Panc1 (cell line): ENCODE data around the gene P2RX2. TPM values are rescaled to one million over a fixed set of nuclear protein-coding genes. Genes with fewer than 3 reads are reported as not detected.

Experiments used
- ATAC-seq: fragments of 200-7000 bp; cut with Tn5 transposase; 2 replicates; pipeline ENCODE4 v1.9.1; 2020; ENCODE audit warnings: mild to moderate bottlenecking, moderate library complexity
- BruUV-seq: library from RNA; stranded (reverse); fragments of 400-500 nt; replicated peaks from 2 replicates; lab custom pipeline; 2021; lab: Mats Ljungman, UMichigan
- CTCF ChIA-PET: fragments of 300-600 bp; sonication (Branson Sonifier 250); formaldehyde crosslinking; loops from one replicate; lab custom pipeline; 2022; ENCODE audit warnings: antibody characterized with exemption; lab: Charles Lee
- POLR2A ChIA-PET: fragments of 300-600 bp; sonication (Branson Sonifier 250); formaldehyde crosslinking; loops from one replicate; lab custom pipeline; 2022; ENCODE audit warnings: antibody characterized with exemption; lab: Charles Lee
- DNase-seq: peaks from one replicate; pipeline ENCODE4 v3.0.0-alpha.2; 2010; ENCODE audit warnings: low read depth, low spot score
- H3K27ac ChIP-seq: 2 replicates; pipeline ENCODE4 v1.5.1; 2011; ENCODE audit warnings: mild to moderate bottlenecking, low read length, inconsistent platforms
- H3K27me3 ChIP-seq: fragments of 200-500 bp; sonication (Bioruptor generic); 2 replicates; pipeline ENCODE4 v1.6.0; 2014; ENCODE audit warnings: low read length, inconsistent platforms; ENCODE audit not compliant: control insufficient read depth, insufficient read depth
- H3K36me3 ChIP-seq: fragments of 200-500 bp; sonication (Bioruptor generic); 2 replicates; pipeline ENCODE4 v1.5.1; 2014; ENCODE audit warnings: inconsistent platforms, mild to moderate bottlenecking, low read length, moderate library complexity; ENCODE audit not compliant: control insufficient read depth, insufficient read depth
- H3K4me1 ChIP-seq: 2 replicates; pipeline ENCODE4 v1.5.1; 2011; ENCODE audit warnings: inconsistent platforms, mild to moderate bottlenecking, low read length, moderate library complexity; ENCODE audit not compliant: control insufficient read depth, insufficient read depth
- H3K4me3 ChIP-seq, 2 experiments: 2 replicates each; pipeline ENCODE4 v1.5.1; 2011 to 2012; ENCODE audit warnings: low read depth in 2 of 2, low read length in 2 of 2, mild to moderate bottlenecking in 2 of 2, inconsistent platforms in 1 of 2, moderate library complexity in 1 of 2
- H3K9me3 ChIP-seq: fragments of 200-500 bp; sonication (Bioruptor generic); 2 replicates; pipeline ENCODE4 v1.5.1; 2014; ENCODE audit warnings: low read depth, mild to moderate bottlenecking, inconsistent platforms, low read length, moderate library complexity; ENCODE audit not compliant: control insufficient read depth, insufficient read depth
- CTCF ChIP-seq: fragments of 450-650 bp; IDR thresholded peaks from 2 replicates; pipeline ENCODE4 v1.5.1; 2017; ENCODE audit warnings: mild to moderate bottlenecking
- POLR2AphosphoS5 ChIP-seq: IDR thresholded peaks from 2 replicates; pipeline ENCODE4 v1.6.1; 2012; ENCODE audit warnings: mild to moderate bottlenecking, low read depth, low read length, moderate library complexity
- REST ChIP-seq, 2 experiments: IDR thresholded peaks; 2 replicates each; pipeline ENCODE4 v1.6.1; 2011 to 2012; ENCODE audit warnings: low read depth in 2 of 2, control low read depth in 1 of 2, low read length in 1 of 2, mild to moderate bottlenecking in 1 of 2, moderate library complexity in 1 of 2; ENCODE audit not compliant: insufficient read depth in 1 of 2
- SIN3A ChIP-seq: IDR thresholded peaks from 2 replicates; pipeline ENCODE4 v1.6.1; 2012; ENCODE audit warnings: low read depth, mild to moderate bottlenecking, low read length, moderate library complexity, borderline replicate concordance; ENCODE audit not compliant: insufficient read depth
- TCF7L2 ChIP-seq: IDR thresholded peaks from 2 replicates; pipeline ENCODE4 v1.6.1; 2011; ENCODE audit warnings: mild to moderate bottlenecking, low read depth, low read length, inconsistent platforms
- in situ Hi-C: cut with HindIII; loops from 2 replicates; pipeline ENCODE4 v1.10.0; 2016; ENCODE audit warnings: low sequenced_read_pairs, low pct_unique_long_range_greater_than_20kb
- intact Hi-C: fragments of 100-400 bp; cut with micrococcal nuclease; formaldehyde crosslinking; loops from one replicate; pipeline ENCODE4 v1.10.0; 2022; ENCODE audit not compliant: unreplicated experiment
- total RNA-seq: library from RNA; stranded (reverse); gene quantifications from one replicate; pipeline ENCODE4 v1.2.1, GENCODE V29; 2021; ENCODE audit not compliant: unreplicated experiment

The P2RX2 gene
- total RNA-seq, 1 experiment from 2014 or later = 1.2 TPM

- CTCF ChIA-PET = no interaction called here
- BruUV-seq = no TSS peak
- no peaks in the 10 kb centered on the region for H3K36me3 ChIP-seq
- TF ChIP-seq REST (IDR thresholded peaks at IDR 0.05; ENCODE audit: insufficient read depth in 1 of 2, low read depth in 2 of 2, low read length in 1 of 2) = no peak
- no peak for TF ChIP-seq TCF7L2
- TF ChIP-seq CTCF = no peak
- TF ChIP-seq SIN3A = no peak
- TF ChIP-seq POLR2AphosphoS5 = no peak
- intact Hi-C loops (no loop called here), in situ Hi-C loops (no loop called here)
- DNase-seq (no peak), ATAC-seq (no peak)
- H3K4me3 ChIP-seq = no peak overlapping the region
- H3K4me1 ChIP-seq = peaks cover 15% of the 10 kb centered on the region
- H3K27ac ChIP-seq = no peak overlapping the region; the same call in 1 of the 2 replicates
- no peaks in the 10 kb centered on the region for H3K9me3 ChIP-seq
- POLR2A ChIA-PET = interaction anchor here (0.6 kb wide), 1 partner anchor 11 kb away, joined by 3 read pairs; no protein-coding TSS in a partner anchor
- no peaks in the 10 kb centered on the region for H3K27me3 ChIP-seq
Observed at GRCh38 chr12:132602572-132603239, 15.9 kb upstream of the P2RX2 start.

- CTCF ChIA-PET = no interaction called here
- in situ Hi-C loops = no loop called here
- no peak for TF ChIP-seq TCF7L2
- TF ChIP-seq CTCF = no peak
- no peak for TF ChIP-seq POLR2AphosphoS5
- TF ChIP-seq REST (IDR thresholded peaks at IDR 0.05; ENCODE audit: insufficient read depth in 1 of 2, low read depth in 2 of 2, low read length in 1 of 2) = no peak
- no peak for TF ChIP-seq SIN3A
- Histone ChIP-seq H3K27me3 (no peaks in the 10 kb centered on the region), H3K36me3 (no peaks in the 10 kb centered on the region), H3K27ac (no peak overlapping the region), H3K4me3 (no peak overlapping the region), H3K4me1 (peaks cover 23% of the 10 kb centered on the region), H3K9me3 (no peaks in the 10 kb centered on the region)
- POLR2A ChIA-PET = interaction anchor here (0.6 kb wide), 1 partner anchor 10 kb away, joined by 3 read pairs; no protein-coding TSS in a partner anchor
- no peak for DNase-seq
- no peak for ATAC-seq
- no TSS peak for BruUV-seq
- intact Hi-C loops = no loop called here
Observed at GRCh38 chr12:132603240-132604150, 15.1 kb upstream of the P2RX2 start.
